T-helper 9 cell (primary cell): Measurements from ENCODE around the gene PRR23C.
"Not testable (repeated sequence)": the region's sequence is repeated elsewhere in the genome, so short reads cannot be mapped to it uniquely, and the experiment has no call there.

Experiments
- DNase-seq: peaks from one replicate; pipeline ENCODE4 v3.0.0-alpha.2; 2020
- total RNA-seq, 2 donors: gene quantifications; one replicate each; lab custom pipeline; 2026; lab: John Stamatoyannopoulos, UW

PRR23C gene
- 0 reads per million in 2 donors for total RNA-seq

GRCh38 chr3:139044366-139045210, at the start of gene PRR23C:
TSS of gene PRR23C (minus strand) at chr3:139044892. CDS start at chr3:139044620, 272 bp downstream.
- DNase-seq = no peak

DNA sequence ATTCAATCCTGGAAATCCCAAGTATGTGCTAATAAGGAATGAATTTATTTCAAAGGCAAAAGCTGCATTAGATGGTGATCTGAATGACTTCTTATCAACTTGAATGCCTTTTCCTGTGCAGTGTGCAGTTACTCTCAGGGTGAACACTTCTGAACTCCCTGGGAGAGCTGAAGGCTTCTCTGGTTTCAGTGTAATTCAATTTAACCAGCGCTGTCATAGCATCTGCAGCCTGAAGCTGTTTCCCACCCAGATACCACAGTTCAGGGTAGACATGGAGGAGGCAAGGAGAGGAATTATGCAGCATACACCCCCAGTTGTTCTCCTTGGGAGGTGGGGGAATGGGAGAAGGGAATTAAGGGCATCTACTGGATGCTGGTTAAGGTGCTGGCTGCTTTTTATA, 49.1 kb upstream of the PRR23C start:
- no peak for DNase-seq

GRCh38 chr3:139088462-139089324, 44.0 kb upstream of the PRR23C start:
- DNase-seq = no peak

- no peak for DNase-seq
Measured at GRCh38 chr3:139087621-139088020, 42.9 kb upstream of the PRR23C start.

DNA sequence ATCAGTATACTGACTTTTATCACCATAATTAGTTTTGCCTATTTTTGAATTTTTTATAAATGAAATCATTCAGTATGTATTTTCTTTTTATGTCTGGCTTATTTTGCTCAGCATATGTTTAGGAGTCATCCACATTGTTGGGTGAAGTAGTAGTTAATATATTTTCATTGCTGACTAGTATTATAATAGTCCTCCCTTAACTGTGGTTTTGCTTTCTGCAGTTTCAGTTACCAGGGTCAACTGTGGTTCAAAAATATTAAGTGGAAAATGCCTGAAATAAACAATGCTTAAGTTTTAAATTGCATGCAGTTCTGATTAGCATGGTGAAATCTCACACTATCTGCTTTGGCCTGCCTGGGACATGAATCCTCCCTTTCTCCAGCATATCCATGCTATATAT, 39.5 kb upstream of the PRR23C start:
- no peak for DNase-seq

DNA sequence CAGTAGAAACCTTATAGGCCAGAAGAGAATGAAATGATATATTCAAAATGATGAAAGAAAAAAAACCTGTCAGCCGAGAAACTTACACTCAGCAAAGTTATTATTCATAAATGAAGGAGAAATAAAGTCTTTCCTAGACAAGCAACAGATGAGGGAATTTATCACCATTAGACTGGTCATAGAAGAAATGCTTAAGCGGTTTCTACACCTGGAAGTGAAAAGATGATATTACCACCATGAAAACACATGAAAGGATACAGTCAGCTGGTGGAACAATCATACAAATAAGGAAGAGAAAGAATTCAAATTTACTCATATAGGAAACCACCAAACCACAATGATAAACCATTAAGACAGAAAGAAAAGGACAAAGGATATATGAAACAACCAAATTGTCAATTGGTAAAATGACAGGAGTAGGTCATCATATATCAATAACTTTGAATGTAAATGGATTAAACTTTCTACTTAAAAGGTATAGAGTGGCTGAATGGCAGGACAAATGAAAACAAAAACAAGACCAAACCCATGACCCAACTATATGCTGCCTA, 29.9 kb upstream of the PRR23C start:
- DNase-seq = no peak

- DNase-seq = no peak
Measured at GRCh38 chr3:139062918-139063317, 18.2 kb upstream of the PRR23C start.

DNA sequence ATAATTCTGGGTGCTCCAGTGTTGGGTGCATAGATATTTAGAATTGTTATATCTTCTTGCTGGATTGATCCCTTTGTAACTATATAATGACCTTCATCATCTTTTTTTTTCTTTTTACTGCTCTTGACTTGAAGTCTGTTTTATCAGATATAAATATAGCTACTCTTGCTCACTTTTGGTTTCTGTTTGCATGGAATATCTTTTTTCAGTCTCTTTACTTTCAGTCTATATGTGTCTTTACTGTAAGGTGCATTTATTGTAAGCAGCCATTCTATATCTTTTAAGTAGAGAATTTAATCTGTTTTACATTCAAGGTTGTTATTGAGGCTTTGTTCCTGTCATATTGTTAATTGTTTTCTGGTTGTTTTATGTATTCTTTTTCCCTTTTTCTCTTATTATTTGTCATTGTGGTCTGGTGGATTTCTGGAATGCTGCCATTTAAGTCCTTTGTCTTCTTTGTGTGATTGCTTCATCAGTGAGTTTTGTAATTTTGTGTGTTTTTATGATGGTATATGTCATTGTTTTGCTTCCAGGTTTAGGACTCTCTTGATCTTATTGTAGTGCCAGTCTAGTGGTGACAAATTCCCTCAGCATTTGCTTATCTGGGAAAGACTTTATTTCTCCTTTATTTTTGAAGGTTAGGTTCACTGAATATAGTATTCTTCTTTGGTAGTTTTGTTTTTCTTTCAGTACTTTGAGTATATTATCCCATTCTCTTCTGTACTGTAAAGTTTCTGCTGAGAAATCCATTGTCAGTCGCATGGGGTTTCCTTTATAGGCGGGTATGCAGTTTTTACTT, 8.3 kb upstream of the PRR23C start:
- no peak for DNase-seq

- DNase-seq = no peak
Measured at GRCh38 chr3:139043554-139044365, 932 bp downstream of the PRR23C start.

DNA sequence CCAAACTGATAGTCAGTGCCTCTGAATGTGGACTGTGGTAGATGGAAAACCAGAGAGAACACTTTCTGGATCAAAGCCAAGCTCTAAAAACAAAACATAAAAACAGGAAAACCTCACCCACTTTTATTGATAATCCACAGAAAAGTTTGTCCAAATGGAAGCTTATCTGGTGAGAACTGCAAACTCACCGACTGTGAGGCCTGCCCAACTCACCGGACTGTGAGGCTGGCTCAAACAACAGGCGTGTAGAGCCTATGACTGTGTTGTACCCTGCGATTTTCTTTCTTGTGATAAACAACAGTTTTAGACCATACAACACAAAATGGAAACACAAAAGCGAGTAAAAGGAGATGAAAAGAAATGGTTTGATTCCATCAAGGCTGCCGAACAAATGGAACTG, 7.2 kb downstream of the PRR23C start:
- no peak for DNase-seq

GRCh38 chr3:139032326-139033002, 12.2 kb downstream of the PRR23C start:
- no peak for DNase-seq

GRCh38 chr3:139030576-139030975, 14.1 kb downstream of the PRR23C start:
- not testable (repeated sequence) for DNase-seq

DNA sequence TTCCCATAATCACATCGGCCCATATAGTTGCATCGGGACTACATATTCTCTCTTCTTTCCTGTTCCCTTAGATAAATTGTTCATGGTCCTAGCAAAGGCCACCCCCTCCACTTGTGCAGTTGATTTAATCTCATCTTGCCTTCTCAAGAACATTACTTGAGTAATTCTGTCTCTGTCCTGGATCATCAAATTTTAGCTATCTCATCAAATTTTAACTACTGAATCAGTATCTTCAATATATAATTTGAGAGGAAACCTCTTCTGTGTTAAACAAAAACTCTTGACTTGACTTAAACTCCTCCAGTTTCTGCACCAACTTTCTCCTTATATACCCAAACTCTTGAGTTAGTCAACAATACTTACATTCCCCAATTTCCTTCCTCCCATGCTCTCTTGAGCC, 19.7 kb downstream of the PRR23C start:
- DNase-seq = no peak

DNA sequence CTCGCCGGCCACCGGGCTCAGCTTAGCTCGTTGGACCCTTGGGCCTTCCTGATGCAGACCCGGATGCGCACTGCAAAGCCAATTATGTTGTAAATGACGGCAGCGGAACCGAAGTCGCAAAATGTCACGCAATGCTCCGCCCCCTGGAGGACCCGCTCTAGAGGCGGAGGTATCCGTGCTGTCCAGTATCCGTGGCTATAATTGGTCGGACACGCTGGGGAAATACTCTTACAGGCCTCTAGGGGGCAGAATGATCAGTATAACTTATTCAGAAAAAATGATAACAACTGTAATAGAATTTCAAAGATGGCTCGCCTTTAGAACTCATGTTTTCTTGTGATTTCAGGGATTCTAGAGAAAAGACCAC, 23.8 kb downstream of the PRR23C start, which contains the start of gene PRR23B:
TSS of gene PRR23B (minus strand) at position 59 of the 367 bp plus-strand sequence. CDS start 265 bp downstream, outside the sequence.
- DNase-seq = no peak

- DNase-seq = no peak
Measured at GRCh38 chr3:139020036-139020867, 24.4 kb downstream of the PRR23C start.

- DNase-seq = no peak
Measured at GRCh38 chr3:139016430-139017048, 28.2 kb downstream of the PRR23C start.

DNA sequence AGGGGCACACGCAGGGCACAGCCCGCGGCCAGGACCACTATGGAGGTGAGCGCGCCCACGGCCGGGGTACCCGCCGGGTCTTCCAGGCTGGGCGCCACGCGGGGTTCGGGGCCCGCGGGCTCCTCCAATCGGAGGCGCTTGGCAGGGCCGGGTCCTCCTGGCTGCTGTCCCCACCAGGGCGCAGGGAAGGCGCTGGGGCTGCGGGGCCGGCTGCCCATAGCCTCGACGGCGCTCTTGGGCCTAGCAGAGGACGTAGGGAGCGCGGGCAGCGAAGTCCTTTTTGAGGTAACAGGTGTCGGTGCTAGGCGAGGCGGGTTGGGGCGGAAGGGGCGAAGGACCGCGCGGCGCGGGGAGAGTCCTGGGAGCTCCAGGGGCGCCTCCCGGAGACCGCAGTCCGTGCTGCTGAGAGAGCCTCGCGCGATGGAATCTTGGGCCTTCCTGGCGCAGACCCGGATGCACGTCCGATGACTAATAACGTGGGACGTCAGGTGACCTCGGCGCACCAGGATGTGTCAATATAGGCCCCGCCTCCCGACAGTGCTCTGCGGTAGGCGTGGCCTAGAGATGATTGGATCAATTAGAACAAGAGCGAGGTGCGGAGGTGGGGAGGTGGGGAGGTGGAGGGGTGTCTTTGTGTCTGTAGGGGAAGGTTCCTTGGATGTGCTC, 38.5 kb downstream of the PRR23C start, which contains the start of gene PRR23A:
TSS of gene PRR23A (minus strand) at position 218 of the 666 bp plus-strand sequence. CDS start at position 218, 0 bp downstream.
- no peak for DNase-seq

DNA sequence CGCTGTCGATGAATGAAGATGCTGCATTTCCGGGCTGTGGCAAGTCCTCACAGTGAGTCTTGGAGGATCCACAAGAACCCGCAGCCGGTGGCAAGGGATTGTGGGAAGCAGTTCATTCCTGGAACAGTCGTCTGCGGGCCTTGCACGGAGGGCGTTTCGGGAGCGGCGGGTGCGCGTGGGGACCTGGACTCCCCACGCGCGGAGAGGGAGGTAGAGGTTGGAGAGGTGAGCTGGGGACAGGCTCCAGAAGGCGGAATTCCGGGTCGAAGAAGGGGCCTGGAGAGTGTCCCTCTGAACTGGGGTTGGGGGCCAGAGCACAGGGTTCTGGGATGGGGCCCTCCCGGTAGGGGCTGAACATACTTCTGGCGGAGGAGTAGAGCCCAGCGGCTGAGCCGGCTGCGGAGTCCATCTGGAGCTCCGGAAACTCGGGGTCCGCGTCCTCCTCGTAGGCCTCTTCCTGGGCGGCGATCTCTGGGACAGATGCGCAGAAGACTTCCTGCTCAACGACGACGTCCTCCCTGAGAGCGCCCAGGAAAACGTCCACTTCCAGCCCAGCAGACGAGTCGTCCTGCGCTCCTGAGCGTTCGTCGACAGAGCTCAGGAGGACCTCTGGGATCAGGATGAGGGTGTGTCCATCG, 39.2 kb downstream of the PRR23C start:
- DNase-seq = no peak
